Caco-2 (cell line): Measurements from ENCODE around the gene PPL. TPM values are rescaled to one million over a fixed set of nuclear protein-coding genes. Genes with fewer than 3 reads are reported as not detected.

Experiments
- BruUV-seq: library from RNA; stranded (reverse); fragments of 400-500 nt; replicated peaks from 2 replicates; lab custom pipeline; 2021; lab: Mats Ljungman, UMichigan
- CTCF ChIA-PET: fragments of 300-600 bp; sonication (Branson Sonifier 250); formaldehyde crosslinking; loops from one replicate; lab custom pipeline; 2022; ENCODE audit warnings: antibody characterized with exemption; lab: Charles Lee
- POLR2A ChIA-PET: fragments of 300-600 bp; sonication (Branson Sonifier 250); formaldehyde crosslinking; loops from one replicate; lab custom pipeline; 2022; ENCODE audit warnings: antibody characterized with exemption; lab: Charles Lee
- DNase-seq, 2 experiments: peaks; one replicate each; pipeline versions ENCODE4 v3.0.0 to v3.0.0-alpha.2; 2020 to 2022
- H3K27me3 ChIP-seq: replicated peaks from 2 replicates; pipeline ENCODE4 v1.6.0; 2011; ENCODE audit warnings: low read length; ENCODE audit not compliant: control insufficient read depth, insufficient read depth
- H3K36me3 ChIP-seq: 2 replicates; pipeline ENCODE4 v1.5.1; 2011; ENCODE audit warnings: low read length; ENCODE audit not compliant: control insufficient read depth, insufficient read depth
- H3K4me1 ChIP-seq: fragments of 250-450 bp; sonication (Bioruptor Pico); 2 replicates; pipeline ENCODE4 v1.5.1; 2020; ENCODE audit warnings: mild to moderate bottlenecking
- H3K4me3 ChIP-seq: 2 replicates; pipeline ENCODE4 v1.5.1; 2011; ENCODE audit warnings: low read depth, mild to moderate bottlenecking, control low read depth, low read length
- H3K9me3 ChIP-seq: fragments of 250-450 bp; sonication (Bioruptor Pico); 2 replicates; pipeline ENCODE4 v1.5.1; 2020; ENCODE audit warnings: mild to moderate bottlenecking, moderate library complexity
- H3K27ac Mint-ChIP-seq: one replicate; pipeline ENCODE4 v1.8.0; 2022; ENCODE audit warnings: mixed read lengths; ENCODE audit not compliant: unreplicated experiment
- H3K27me3 Mint-ChIP-seq: one replicate; pipeline ENCODE4 v1.8.0; 2022; ENCODE audit warnings: mixed read lengths; ENCODE audit not compliant: insufficient read depth, unreplicated experiment
- H3K36me3 Mint-ChIP-seq: one replicate; pipeline ENCODE4 v1.8.0; 2022; ENCODE audit warnings: mild to moderate bottlenecking, mixed read lengths; ENCODE audit not compliant: insufficient read depth, unreplicated experiment
- H3K4me1 Mint-ChIP-seq: one replicate; pipeline ENCODE4 v1.8.0; 2022; ENCODE audit warnings: low read depth, mixed read lengths; ENCODE audit not compliant: unreplicated experiment
- H3K4me3 Mint-ChIP-seq: one replicate; pipeline ENCODE4 v1.8.0; 2022; ENCODE audit warnings: mild to moderate bottlenecking, moderate library complexity, mixed read lengths; ENCODE audit not compliant: unreplicated experiment
- H3K9me3 Mint-ChIP-seq: one replicate; pipeline ENCODE4 v1.8.0; 2022; ENCODE audit warnings: mixed read lengths; ENCODE audit not compliant: unreplicated experiment
- CTCF ChIP-seq, 2 experiments: fragments of 200-600 bp in 1 of 2; IDR thresholded peaks; 1 replicate in 1 of 2; 2 replicates in 1 of 2; pipeline versions ENCODE4 v1.5.1 to v1.8.0; 2011 to 2022; ENCODE audit warnings: antibody characterized with exemption in 1 of 2, control low read depth in 1 of 2, inconsistent platforms in 1 of 2, low read depth in 1 of 2, low read length in 1 of 2, mild to moderate bottlenecking in 1 of 2, moderate library complexity in 1 of 2; ENCODE audit not compliant: insufficient read depth in 1 of 2, severe bottlenecking in 1 of 2, unreplicated experiment in 1 of 2
- intact Hi-C: fragments of 100-400 bp; cut with micrococcal nuclease; formaldehyde crosslinking; loops from one replicate; pipeline ENCODE4 v1.10.0; 2022; ENCODE audit not compliant: unreplicated experiment
- total RNA-seq: library from RNA; stranded (reverse); gene quantifications from 2 replicates; pipeline ENCODE4 v1.2.3, GENCODE V29; 2022

Gene PPL
- total RNA-seq, 1 experiment from 2014 or later: 68.1 TPM

- H3K36me3 Mint-ChIP-seq: no peaks in the 10 kb centered on the region
- no peak for DNase-seq
- H3K27ac Mint-ChIP-seq: no peak overlapping the region
- BruUV-seq: no TSS peak
- H3K4me3 Mint-ChIP-seq: no peak overlapping the region
- TF ChIP-seq CTCF (IDR thresholded peaks at IDR 0.05; ENCODE audit: insufficient read depth in 1 of 2, low read depth in 1 of 2, low read length in 1 of 2, severe bottlenecking in 1 of 2, unreplicated experiment in 1 of 2): no peak
- no peaks in the 10 kb centered on the region for H3K9me3 Mint-ChIP-seq
- Histone ChIP-seq H3K9me3 (no peaks in the 10 kb centered on the region), H3K36me3 (no peaks in the 10 kb centered on the region), H3K4me3 (no peak overlapping the region), H3K4me1 (peaks cover 29% of the 10 kb centered on the region), H3K27me3 (no peaks in the 10 kb centered on the region)
- H3K4me1 Mint-ChIP-seq: no peaks in the 10 kb centered on the region
- H3K27me3 Mint-ChIP-seq: no peaks in the 10 kb centered on the region
- intact Hi-C loops: loop anchor here (5.0 kb wide), 1 partner anchor 91 kb away; the partner anchor contains the start of genes GLYR1 and UBN1
- CTCF ChIA-PET: interaction anchor here (0.6 kb wide), 1 partner anchor 170 kb away, joined by 3 read pairs; no protein-coding TSS in a partner anchor
- POLR2A ChIA-PET: no interaction called here
Observed at GRCh38 chr16:4938683-4939030, 1.7 kb upstream of the PPL start.

GRCh38 chr16:4937782-4938682 lies 1.1 kb upstream of the PPL start:
- no peak for TF ChIP-seq CTCF (IDR thresholded peaks at IDR 0.05; ENCODE audit: insufficient read depth in 1 of 2, low read depth in 1 of 2, low read length in 1 of 2, severe bottlenecking in 1 of 2, unreplicated experiment in 1 of 2)
- H3K27me3 ChIP-seq: no peaks in the 10 kb centered on the region
- H3K4me3 ChIP-seq: peak overlapping the region; percentile 21
- CTCF ChIA-PET: interaction anchor here (0.6 to 1.6 kb wide), 2 partner anchors 20 to 169 kb away, joined by 3 to 4 read pairs; partner anchors contain the start of gene SEC14L5
- H3K9me3 ChIP-seq: no peaks in the 10 kb centered on the region
- H3K4me1 ChIP-seq: peaks cover 23% of the 10 kb centered on the region
- Mint-ChIP-seq H3K27me3 (no peaks in the 10 kb centered on the region), H3K4me3 (peak overlapping the region; percentile 88), H3K9me3 (no peaks in the 10 kb centered on the region), H3K36me3 (peaks cover 5% of the 10 kb centered on the region), H3K4me1 (no peaks in the 10 kb centered on the region), H3K27ac (peak overlapping the region; percentile 59)
- intact Hi-C loops: loop anchor here (1.0 to 5.0 kb wide), 3 partner anchors 19 to 91 kb away; partner anchors contain the start of genes GLYR1, SEC14L5 and UBN1
- POLR2A ChIA-PET: interaction anchor here (1.9 kb wide), 1 partner anchor 20 kb away, joined by 11 read pairs; no protein-coding TSS in a partner anchor
- no TSS peak for BruUV-seq
- no peak for DNase-seq
- H3K36me3 ChIP-seq: no peaks in the 10 kb centered on the region
